Activated CD4-positive, alpha-beta T cell treated with anti-CD3 and anti-CD28 coated beads, Interleukin-2, Interleukin-4, amounts not matched to agents 100 ng/mL and 50 ng/mL, durations not matched to agents 16 hours and 8 hours (primary cell): ENCODE measurements around the gene AMBRA1.

ENCODE experiments used
- DNase-seq: peaks from one replicate; pipeline ENCODE4 v3.0.0-alpha.2; 2020; ENCODE audit warnings: low spot score

AMBRA1 gene

GRCh38 chr11:46475051-46475925 is 118.5 kb downstream of the AMBRA1 start:
- peak; percentile 28 for DNase-seq

- DNase-seq, result no peak
Measured at GRCh38 chr11:46472662-46472994, 121.2 kb downstream of the AMBRA1 start.

DNA sequence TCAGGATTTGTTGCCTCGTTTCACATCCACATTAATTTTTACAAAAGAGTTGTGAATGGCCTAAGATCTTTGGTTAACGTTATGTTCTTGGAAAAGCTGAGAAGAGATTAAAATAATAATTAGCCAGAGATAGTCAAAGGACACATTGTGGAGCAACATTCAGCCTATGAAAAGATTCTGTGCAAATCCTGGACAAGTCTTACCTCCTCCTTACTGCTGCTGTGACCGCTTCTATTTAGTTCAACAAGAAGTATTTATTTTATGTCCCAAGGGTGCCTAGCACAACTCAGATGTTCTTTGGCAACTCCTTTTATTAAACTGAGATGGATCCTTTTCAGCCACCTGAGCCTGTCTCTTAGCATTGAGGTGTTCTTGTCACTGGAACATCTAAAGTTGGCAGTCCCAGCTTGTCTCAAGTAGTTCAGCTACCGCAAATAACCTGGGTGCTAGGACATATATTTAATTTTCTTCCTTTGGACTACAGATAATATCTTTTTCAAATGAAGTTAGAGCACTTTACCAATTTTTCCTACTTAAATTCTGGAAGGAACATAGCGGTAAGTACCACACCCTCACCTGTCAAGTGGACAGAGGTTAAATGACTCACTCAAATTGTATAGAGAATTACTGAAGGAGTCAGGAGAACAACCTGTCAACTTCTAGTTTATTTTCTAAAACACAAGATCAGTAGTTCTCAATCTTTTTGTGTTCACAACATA is 121.7 kb downstream of the AMBRA1 start:
- DNase-seq, result no peak

DNA sequence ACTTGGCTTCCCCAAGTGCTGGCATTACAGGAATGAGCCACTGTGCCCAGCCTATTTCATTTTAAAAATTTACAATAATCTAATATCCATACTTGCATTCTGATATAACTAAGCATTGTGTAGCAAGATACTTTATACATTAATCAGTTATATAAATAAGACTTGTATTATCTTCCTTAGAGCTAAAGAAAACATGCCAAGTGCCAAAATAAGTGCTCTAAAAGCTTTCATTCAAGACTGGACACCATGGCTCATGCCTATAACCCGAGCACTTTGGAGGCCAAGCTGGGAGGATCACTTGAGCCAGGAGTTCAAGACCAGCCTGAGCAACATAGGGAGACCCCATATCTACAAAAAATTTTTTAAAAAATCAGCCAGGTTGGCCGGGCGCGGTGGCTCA is 123.9 kb downstream of the AMBRA1 start:
- DNase-seq, result no peak

GRCh38 chr11:46465683-46466082 is 128.1 kb downstream of the AMBRA1 start:
- DNase-seq, result no peak

- no peak for DNase-seq
Measured at GRCh38 chr11:46463701-46464421, 130.0 kb downstream of the AMBRA1 start.

- DNase-seq, result no peak
Measured at GRCh38 chr11:46461461-46461927, 132.3 kb downstream of the AMBRA1 start.

DNA sequence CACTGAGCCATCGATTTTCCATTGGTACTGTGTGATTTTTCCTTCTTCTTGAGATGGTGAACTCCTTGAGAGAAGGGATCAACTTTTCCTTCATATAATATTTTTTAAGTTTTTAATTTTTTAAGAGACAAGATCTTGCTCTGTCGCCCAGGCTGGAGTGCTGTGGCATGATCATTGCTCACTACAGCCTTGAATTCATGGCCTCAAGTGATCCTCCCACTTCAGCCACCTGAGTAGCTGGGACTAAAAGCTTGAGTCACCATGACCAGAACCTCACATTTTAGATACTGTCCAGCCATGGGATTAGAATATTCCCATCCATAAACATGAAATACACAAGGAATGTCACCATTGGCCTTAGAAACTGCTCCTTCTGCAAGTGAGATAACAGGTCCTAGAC is 135.3 kb downstream of the AMBRA1 start:
- DNase-seq, result no peak

DNA sequence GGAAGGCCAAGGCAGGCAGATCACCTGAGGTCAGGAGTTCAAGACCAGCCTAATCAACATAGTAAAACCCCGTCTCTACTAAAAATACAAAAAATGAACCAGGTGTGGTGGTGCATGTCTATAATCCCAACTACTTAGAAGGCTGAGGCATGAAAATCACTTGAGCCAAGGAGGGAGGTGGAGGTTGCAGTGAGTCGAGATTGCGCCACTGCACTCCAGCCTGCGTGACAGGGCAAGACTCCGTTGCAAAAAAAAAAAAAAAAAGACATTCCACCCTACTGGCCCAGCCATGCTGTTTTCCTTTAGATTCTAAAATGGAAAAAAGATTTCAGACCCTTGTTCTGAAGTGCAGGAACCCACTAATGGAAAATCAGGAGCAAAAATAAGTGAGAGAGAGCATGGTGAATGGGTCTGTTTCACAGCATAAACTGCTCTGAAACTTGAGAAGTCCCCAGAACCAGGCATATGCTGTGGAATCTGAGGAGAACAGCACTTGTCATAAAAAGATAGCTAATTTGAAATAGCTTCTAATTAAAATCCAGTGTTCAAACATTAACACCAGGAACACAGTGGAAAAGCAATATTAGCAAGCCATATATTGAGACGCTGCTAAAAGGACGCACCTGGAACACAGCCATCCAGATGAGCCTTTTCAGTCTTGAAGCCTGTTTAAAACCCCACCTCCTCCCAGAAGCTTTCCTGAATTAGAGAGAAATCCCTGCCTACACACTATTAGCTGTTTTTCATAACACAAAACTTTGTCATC is 136.0 kb downstream of the AMBRA1 start:
- DNase-seq, result no peak

- DNase-seq, result no peak
Measured at GRCh38 chr11:46457021-46457420, 136.8 kb downstream of the AMBRA1 start.

DNA sequence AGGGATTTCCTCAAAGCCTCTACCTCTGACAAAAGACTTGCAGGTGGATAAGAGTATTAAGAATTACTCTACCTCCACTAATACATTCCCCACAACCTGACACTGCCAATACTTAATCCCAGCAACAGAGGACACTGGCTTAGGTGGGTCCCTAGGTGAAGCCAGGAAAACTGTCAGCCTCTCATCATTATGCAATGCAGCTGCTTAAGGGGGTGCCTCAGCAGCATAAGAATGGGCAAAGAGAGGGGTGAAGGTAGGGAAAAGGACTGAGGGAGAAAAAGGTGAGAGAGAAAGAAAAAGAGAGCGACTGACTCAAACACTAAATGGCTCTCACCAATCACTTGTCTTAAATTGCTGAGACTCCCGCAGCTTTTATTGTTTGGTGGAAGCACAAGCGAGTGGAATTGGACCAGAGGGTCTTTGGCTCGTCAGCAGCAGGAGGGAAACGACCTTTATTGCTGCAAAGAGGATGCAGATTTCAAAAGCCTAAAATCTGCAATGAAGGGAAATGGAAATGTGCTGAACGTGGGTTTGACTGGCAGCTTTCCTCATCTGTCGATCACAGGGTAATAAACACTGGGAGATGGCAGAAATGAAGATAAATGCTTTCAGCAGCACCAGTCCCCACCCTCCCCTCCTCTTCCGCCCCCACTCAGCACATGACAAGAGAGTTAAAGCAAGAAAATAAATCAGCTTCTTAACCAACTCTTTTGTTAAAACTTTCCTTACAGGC is 137.4 kb downstream of the AMBRA1 start:
- no peak for DNase-seq

- no peak for DNase-seq
Measured at GRCh38 chr11:46455834-46456233, 138.0 kb downstream of the AMBRA1 start.

DNA sequence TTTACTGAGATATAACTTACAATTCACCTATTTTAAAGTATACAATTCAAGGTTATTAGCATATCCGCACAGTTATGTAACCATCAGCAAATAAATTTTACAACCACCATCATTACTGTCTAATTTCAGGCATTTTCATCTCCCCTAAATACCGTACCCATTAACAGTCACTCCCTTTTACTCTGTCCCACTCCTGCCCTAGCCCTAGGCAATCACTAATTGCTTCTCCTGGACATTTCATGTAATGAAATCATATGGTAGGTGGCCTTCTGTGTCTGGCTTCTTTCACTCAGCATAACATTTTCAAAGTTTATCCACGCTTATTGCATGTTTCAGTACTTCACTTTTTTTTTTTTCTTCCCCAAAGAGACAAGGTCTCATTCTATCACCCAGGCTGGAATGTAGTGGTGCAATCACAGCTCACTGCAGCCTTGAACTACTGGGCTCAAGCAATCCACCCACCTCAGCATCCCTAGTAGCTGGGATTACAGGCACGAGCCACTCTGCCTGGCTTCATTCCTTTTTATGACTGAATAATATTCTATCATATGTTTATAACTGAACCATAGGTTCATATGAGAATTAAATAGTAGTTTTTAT is 140.8 kb downstream of the AMBRA1 start:
- DNase-seq, result no peak

- no peak for DNase-seq
Measured at GRCh38 chr11:46451759-46452158, 142.1 kb downstream of the AMBRA1 start.

DNA sequence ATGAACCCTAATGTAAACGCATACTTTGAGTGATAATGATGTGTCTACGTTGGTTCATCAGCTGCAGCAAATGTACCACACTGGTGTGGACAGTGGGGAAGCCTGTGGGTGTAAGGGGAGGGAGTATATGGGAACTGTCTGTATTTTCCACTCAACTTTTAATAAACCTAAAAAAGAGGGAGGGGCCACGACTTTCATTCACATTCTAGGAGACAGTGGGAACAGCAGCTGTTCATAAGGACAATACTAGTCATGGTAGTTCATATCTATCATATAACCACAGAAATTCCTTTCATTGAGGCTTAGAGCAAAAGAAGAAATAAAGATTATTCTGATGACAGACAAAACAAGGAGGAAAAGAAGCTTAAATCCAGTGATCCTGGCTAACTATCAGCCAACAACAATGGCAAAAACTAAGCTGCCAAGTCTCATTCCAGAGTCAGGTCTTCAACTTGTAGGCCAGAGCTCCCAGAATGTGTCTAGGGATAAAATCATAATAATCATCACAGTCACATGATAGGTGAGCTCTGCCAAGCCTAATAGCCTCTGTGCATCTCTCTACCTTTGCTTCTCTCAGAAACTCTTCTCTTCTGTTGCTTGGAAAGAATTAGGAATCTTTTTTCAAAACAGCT is 142.9 kb downstream of the AMBRA1 start:
- DNase-seq, result no peak

GRCh38 chr11:46447544-46447943 is 146.3 kb downstream of the AMBRA1 start:
- DNase-seq, result no peak

DNA sequence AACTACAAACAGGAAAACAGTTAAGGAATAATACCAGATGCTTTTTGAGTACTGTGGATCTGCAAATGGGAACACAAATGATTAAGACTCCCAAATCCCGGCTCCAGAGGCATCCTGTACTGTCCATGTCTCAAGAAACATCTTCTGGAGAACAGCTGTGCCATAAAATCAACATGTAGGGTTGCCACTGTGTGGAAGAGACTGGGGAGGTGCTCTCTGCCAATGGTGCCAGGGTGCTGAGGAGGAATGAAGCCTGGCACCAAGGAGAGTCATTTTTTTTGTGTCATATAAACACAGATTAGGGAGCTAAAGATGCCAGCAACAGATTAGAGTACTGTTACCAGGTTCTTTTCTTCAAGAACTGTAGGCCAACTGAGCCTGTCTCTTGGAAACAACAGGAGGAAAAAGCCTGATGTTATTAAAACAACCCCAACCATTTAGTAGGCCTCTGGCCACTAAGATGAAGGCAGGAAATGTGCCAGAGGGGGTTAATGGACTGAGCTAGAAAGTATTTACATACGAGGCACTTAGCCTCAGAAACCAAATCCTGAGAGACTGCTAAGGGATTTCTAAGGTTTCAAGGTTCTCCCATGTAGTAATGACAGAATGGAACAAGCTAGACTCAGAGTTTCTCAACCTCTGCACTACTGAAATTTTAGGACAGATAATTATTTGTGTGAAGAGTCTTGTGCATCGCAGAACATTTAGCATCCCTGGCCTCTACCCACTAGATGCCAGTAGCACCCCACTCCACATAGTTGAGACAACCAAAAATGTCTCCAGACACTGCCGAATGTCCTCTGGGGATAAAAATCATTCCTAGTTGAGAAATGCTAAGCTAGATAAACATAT is 147.7 kb downstream of the AMBRA1 start:
- no peak for DNase-seq

DNA sequence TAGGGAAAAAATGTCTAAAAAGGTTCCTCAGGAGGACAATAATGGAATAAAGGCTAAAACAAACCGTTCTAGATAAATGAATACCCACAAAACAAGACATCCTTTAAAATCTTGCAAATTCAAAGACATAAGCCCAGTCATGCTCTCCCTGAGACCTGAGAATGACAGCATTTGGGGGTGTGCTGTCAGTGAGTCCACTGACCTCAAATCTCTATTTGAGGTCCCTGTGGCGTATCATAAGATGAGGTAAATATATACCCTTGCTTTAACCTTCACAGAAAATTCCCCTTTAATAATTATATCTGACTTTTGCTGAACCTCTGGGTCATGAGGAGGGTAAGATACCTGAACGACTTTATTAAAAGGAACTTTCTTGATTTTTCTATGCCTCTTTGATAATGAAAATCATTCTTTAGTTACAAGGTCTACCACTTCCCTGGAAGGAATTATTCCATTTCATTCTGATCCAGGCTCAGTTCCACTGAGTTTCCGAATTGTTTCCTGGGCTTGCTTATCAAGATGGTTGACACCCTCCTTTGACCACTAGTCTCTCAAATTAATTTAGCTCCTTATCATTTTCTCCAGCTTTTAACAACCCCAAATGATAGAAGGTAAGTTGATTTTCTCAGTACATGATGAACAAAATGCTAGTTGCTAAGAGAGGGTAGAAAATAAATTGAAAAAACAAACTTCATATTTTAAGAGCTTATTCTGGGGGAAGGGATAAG is 148.5 kb downstream of the AMBRA1 start:
- DNase-seq, result no peak

GRCh38 chr11:46444305-46444704 is 149.5 kb downstream of the AMBRA1 start:
- DNase-seq, result no peak
